GM19397 (cell line): ENCODE data around the gene FGF19.
"Not testable (repeated sequence)": the region's sequence is repeated elsewhere in the genome, so short reads cannot be mapped to it uniquely, and the experiment has no call there.

Experiments
- ATAC-seq: cut with Tn5 transposase; IDR thresholded peaks from one replicate; pipeline ENCODE4 v1.9.1; 2021; ENCODE audit warnings: mild to moderate bottlenecking, moderate library complexity; ENCODE audit not compliant: unreplicated experiment

Gene FGF19

DNA sequence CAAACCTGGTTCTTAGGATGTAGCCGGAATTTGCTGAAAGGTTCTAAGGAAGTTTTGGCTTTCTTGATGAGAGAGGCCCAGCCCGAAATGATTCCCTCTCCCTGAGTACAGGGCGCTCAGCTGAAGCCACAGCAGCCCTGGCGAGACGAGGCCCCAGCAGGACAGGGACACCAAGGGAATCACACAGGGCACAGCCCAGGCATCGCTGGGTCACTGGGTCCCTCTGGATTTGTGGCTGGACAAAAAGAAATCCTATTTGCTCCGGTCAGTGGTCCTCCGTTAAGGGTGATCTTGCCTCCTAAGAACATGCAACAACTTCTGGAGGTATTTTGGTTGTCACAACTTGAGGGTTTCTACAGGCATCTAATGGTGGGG, 6.4 kb downstream of the FGF19 start:
- ATAC-seq, result no peak

DNA sequence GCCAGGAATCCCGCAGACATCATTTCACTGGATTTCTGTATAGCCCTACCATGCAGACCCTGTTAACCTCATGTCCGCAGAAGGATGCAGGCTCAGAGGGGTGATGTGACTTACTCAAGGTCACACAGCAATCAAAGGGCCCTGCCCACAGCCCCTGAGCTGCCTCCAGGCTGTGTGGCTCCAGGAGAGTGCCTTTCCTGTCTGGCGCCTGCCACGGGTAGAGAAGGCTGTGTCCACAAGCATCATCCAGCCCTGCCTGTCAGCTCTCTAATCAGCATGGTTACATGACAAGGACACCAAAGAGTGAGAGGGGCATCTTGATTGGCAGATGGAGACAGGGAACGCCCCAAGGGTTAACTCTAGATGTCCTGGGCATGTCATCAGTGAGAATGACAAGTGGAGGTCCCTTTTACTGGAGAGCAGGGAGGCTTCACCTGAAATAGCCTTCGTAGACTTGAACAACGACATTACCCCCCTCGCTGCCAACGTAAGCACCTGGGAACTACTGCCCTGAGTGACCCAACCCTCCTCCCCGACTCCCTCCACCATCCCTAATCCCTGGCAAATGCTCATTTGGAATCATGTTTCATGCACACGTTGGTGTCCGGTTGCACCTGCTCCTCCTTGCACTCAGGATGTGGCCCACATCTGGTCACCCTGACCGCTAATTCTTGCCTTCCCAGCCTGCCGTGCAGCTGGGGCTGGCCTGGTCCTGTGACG, 6.9 kb downstream of the FGF19 start:
- no peak for ATAC-seq

DNA sequence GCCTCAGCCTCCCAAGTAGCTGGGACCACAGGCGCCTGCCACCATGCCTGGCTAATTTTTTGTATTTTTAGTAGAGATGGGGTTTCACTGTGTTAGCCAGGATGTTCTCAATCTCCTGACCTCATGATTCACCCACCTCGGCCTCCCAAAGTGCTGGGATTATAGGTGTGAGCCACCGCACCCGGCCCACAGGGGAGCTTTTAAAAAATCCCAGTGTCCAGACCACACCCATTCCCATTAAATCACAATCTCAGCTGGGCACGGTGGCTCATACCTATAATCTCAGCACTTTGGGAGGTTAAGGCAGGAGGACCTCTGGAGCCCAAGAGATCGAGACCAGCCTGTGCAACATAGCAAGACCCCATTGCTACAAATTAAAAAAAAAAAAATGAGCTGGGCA, 7.8 kb downstream of the FGF19 start:
- not testable (repeated sequence) for ATAC-seq

DNA sequence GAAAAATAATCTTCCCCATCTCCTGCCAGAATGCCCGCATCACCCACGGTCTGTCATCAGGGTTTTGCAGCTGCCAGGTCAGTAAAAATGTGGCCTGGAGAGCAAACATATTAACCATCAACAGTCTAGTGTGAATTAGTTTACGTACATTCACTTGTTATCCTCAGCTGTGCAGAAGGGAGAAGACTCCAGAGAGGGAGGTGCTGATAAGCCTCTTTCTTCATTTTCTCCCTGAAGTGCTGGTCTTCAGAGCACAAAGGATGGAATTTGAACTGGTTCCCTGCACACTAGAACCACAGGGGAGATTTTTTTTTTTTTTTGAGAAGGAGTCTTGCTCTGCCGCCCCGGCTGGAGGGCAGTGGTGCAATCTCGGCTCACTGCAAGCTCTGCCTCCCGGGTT, 8.2 kb downstream of the FGF19 start:
- ATAC-seq, result no peak

DNA sequence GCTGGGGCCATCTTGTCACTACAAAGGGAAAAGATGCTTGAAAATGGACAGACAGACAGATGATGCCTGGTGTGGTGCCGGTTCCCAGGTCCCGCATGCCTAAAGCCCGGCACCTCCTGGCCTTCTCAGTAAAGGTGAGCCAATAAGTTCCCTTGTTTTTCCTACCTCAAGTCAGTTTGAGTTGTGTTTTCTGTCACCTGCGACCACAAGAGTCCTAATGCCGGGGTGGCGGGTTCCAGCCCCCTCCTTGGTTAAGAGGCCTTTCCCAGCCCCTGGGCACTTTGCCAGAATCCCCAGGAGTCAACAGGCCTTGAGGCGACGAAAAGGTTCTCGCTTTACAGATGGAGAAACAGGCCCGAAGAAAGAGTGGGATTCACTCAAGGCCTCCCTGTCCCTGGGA, 9.0 kb downstream of the FGF19 start:
- ATAC-seq, result no peak

DNA sequence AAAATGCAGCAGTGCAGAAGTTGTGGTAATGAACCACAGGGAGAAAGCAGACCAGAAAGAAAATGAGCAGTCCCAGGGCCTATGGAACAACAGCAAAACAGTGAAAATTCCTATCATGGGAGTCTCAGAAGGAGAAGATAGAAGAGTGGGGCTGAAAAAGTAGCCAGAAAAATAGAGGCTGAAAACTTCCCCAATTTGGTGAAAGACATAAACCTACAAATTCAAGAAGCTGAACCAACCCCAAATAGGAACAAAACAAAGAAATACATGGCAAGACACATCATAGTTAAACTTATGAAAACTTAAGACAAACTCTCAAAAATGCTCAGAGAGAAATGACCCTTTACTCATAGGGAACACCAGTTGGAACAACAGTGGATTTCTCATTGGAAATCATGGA, 11.4 kb downstream of the FGF19 start:
- no peak for ATAC-seq

DNA sequence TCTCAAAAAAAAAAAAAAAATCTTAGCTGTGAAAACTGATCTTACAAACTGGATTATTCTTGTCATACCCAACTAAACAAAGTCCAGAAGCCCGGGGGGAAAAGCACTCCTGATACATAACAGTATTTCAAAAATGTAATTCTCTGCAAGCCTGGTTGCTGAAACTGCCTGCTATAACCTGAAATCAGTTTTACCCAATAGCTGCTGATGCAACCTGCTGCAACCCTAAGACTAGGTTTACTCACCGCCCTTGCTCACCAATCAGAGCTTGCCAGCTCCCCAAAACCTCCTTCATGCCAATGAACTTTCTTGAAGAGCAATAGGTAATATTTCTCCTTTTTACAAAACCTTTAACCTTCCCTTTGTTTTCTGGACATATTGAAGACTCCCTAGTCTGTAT, 12.4 kb downstream of the FGF19 start:
- ATAC-seq, result no peak

DNA sequence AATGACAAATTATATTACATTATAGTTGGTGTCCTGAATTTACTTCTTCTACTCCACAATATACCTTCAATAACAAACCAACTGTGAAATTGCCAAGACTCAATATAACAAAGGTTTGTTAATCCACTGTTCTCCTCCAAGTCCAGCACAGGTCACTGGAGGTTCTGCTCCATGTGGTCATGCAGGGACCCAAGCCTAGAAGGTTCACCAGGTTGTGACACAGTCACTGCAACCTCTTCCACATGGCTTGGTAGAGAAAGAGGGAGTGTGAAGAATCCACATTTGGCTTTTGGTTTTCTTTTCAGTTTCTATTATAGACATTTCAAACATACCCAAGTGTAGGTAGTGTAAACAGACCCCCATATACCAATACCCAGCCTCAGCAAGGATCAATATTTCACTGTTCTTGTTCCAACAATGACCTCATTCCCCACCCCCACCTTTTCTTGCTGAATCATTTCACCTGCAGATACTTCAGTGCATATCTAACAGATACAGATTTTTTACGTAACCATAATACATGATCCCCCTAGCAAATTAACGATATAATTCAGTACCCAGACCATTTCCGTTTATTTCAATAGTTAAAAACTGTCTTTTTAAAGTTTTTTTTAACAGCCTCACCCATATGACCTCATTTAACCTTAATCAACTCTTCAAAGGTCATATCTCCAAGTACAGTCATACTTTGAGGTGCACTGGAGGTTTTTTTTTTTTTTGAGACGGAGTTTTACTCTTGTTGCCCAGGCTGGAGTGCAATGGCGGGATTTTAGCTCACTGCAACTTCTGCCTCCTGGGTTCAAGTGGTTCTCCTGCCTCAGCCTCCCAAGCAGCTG, 14.1 kb downstream of the FGF19 start:
- no peak for ATAC-seq

DNA sequence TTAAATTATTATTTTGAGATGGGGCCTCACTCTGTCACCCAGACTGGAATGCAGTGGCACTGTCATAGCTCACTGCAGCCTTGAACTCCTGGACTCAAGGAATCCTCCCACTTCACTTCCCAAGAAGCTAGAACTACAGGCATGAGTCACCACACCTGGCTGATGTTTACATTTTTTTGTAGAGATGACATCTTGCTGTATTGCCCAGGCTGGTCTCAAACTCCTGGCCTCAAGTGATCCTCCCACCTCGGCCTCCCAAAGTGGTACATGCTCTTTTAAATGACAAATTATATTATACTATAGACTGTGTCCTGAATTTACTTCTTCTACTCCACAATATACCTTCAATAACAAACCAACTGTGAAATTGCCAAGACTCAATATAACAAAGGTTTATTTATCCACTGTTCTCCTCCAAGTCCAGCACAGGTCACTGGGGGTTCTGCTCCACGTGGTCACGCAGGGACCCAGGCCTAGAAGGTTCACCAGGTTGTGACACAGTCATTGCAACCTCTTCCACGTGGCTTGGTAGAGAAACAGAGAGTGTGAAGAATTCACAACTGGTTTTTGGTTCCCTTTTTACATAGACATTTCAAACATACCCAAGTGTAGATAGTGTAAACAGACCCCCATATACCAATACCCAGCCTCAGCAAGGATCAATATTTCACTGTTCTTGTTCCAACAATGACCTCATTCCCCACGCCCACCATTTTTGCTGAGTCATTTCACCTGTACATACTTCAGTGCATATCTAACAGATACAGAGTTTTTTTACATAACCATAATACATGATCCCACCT, 15.7 kb downstream of the FGF19 start:
- not testable (repeated sequence) for ATAC-seq

DNA sequence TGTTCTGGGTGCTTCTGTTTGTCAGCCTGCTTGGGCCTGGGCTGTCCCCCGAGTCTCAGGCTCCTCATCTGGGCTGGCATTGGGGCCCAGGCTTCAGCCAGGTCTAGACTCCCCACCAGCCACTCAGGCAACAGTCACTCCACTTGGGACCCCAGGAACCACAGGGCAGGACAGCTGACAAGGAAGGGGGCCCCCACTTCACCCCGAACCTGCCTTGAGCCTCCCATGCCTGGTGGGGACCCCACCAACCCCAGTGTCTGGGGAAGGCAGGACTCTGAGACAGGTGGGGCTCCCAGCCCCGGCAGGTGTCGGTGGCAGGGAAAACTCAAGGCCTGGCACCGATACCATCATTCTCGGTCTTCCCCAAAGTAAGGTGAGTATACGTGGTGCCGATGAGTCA, 17.0 kb downstream of the FGF19 start:
- no peak for ATAC-seq

DNA sequence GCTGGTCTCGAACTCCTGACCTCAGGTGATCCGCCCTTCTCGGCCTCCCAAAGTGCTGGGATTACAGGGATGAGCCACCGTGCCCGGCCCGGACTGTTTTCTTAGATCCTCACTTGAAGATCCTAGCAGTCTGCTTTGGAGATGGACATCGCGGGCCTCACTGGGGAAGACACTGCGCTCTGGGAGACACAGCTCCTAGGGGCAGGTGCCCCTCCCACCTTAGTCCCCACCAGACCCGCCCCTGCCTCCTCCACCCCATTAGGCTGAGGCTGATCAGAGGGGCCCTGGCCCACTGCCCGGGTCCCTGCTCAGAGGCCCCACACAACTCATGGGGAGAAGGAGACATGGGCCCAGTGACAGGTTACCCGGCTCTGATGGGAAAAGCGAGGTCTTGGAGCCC, 17.4 kb downstream of the FGF19 start:
- ATAC-seq, result no peak

DNA sequence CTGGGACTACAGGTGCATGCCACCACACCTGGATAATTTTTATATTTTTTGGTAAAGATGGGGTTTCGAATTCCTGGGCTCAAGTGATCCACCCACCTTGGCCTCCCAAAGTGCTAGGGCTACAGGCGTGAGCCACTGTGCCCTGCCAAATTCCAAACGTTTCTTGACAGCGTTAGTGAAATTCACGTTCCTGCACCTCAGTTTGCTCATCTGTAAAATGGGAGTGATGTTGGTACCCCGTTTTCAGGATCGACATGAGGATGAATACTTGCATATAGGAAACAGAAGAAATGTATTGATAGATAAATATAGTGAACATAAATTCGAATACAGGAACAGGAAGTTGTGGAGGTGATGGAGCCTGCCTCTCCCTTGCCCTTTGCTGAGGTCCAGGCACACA, 18.5 kb downstream of the FGF19 start:
- no peak for ATAC-seq

DNA sequence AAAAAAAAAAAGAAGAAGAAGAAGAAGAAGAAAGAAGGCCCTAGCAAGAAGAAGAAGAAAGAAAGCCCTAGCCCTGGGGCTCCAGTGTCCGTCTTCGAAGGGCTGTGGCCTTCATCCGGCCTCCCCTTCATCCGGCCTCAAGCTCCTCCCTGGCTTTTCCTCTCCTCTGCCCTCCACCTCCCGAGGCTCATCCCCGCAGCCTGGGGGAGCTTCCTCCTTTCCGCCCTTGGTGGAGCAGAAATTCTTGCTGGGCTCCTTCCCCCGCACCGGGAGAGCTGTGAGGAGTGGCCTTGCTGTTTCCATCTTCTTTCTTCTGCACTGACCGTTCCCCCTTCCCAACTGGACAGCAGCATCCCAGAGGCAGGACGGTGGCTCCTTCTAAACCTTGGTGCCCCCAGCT, 19.2 kb downstream of the FGF19 start:
- ATAC-seq, result no peak

DNA sequence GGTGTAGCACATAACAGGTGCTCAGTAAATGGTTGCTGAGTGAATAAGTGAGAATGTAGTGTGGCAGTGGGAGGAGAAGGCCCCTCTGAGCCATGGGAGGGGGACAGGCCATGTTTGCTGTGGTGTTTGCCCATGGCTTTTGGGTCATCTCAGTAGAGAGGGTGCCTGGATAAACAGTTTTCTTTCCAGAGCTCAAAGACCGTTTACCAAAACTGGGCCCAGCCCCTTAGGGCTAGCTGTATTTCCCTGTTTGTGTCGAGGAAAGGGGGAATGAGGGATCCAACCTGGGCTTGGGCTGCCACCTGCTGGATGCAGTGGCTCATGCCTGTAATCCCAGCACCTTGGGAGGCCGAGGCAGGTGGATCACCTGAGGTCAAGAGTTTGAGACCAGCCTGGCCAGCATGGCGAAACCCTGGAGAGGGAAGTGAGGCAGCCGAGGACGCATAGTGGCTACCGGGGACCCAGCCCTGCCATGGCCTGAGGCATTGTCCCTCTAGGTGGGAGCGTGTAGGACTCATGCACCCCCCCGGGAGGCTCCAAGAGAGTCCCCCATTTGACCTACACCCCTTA, 20.0 kb downstream of the FGF19 start:
- no peak for ATAC-seq

DNA sequence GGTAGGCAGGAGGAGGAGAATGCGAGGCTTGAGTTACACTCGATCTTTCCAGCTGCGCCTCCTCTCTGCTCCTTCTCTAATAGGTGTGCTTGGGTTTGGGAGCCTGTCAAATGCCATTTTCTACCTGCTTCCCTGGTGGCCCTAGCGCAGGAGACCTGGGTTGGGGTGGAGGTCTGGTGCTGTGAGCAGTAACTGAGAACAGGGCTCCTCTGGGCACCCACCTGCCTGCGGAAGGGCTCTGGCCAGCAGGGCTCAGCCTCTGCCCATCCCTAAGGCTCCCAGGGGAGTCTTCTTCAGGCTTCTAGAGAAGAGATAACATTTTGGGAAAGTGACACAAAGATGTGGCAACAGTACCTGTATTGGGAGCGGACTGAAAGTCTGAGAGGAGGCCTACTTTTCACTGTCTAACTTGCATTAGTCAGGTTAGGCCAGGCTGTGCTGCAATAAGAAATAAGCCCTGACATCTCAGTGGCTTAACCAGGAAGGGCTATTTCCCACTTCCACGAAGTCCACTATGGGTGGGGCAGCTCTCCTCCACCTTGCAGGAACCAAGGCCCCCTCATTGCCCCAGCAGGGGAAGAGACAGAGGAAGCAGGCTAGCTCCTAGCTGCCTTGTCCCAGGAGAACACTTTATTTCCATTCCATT, 21.0 kb downstream of the FGF19 start:
- no peak for ATAC-seq

DNA sequence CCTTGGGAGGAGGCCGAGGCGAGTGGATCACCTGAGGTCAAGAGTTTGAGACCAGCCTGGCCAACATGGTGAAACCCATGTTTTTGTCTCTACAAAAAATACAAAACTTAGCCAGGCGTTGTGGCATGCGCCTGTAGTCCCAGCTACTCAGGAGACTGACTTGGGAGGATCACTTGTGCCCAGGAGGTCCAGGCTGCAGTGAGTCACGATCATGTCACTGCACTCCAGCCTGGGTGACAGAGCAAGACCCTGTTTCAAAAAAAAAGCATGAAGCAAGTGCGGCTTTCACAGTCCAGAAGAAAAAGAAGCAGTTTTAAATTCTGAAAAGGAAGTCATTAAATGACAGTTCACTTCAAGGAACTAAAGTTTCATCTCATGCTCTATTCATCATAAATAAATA, 21.6 kb downstream of the FGF19 start:
- ATAC-seq, result no peak

DNA sequence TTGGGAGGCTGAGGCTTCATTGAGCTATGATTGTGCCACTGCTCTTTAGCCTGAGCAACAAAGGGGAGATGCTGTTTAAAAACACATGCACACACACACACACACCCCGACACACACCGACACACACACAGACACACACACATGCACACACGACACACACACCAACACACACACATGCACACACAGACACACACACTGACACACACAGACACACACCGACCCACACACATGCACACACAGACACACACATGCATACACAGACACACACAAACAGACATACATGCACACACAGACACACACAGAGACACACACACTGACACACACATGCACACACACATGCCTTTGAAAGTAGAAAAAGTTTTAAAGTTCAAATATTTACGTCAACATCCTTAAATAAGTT, 23.1 kb downstream of the FGF19 start:
- ATAC-seq, result no peak

DNA sequence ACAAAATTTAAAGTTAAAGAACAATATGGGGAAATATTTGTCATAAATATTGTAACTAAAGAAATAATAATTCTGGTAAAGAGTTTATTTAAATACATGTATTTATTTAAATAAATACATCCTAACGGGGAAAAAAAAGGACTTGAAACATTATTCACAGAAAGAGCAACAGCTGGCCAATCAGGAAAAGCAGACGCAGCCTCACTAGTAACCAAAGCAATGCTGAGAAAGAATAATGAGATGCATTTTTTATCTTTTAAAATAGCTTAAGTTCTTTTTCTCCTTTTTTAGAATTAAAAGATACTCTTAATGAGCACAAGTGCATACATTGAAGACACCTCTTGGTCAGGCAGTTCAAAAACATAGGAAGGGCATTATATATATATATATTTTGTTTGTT, 26.1 kb downstream of the FGF19 start:
- no peak for ATAC-seq

DNA sequence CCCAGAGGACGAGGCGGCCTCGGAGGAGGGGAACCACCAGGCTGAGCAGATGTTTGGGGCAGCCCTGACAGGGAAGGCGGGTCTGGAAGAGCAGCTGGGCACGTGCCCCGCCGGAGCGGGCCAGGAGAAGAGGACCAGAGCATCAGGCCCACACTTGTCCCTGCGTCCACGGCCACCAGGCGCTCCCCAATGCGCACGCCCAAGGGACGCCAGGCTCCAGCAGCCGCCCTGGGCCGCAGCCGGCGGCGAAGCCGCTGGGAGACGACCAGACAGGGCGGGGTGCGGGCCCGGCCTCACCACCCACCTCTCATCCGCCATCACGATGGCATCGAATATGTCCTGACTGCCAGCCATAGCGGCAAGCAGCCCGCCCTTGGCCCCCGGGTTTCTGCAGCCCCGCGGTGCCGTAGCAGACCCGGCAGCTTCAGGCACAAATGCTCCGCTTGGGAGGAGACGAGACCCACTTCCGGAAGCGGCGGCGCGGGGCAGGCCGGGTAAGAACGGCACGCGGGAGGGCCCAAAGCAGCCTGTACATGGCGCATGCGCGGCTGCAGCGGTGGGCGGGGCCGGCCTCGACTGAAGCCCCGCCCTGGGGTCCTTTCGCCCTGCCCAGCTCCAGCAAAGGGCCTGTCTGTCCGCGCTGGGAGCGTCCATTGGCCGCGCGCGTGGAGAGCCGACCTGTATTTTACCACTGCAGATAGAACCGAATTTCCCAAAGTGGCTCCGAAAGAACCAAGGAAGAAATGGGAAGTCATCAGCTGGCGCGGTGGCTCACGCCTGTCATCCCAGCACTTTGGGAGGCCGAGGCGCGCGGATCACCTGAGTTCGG, 28.7 kb downstream of the FGF19 start, which contains the start of gene LTO1:
Gene LTO1, minus strand, starts transcription at position 468 of the 829 bp plus-strand sequence. Its CDS starts 114 bp downstream, at position 354.
- ATAC-seq, result peak; percentile 89
